HCT116 (cell line): Measurements from ENCODE around the gene CNKSR3. TPM values are rescaled to one million over a fixed set of nuclear protein-coding genes. Genes with fewer than 3 reads are reported as not detected.

ENCODE experiments used
- ATAC-seq: fragments of 200-7000 bp; cut with Tn5 transposase; 2 replicates; pipeline ENCODE4 v1.9.1; 2020; ENCODE audit warnings: mild to moderate bottlenecking, moderate library complexity
- BruUV-seq: library from RNA; stranded (reverse); fragments of 400-500 nt; replicated peaks from 2 replicates; lab custom pipeline; 2021; lab: Mats Ljungman, UMichigan
- CTCF ChIA-PET: fragments of 300-600 bp; sonication (Branson Sonifier 250); formaldehyde crosslinking; loops from one replicate; lab custom pipeline; 2021; ENCODE audit warnings: antibody characterized with exemption; lab: Charles Lee
- POLR2A ChIA-PET: fragments of 300-600, 350-600 bp; sonication (Branson Sonifier 250); formaldehyde crosslinking; loops from one replicate; lab custom pipeline; 2021; ENCODE audit warnings: antibody characterized with exemption; lab: Charles Lee
- RAD21 ChIA-PET, 2 experiments: fragments of 300-600 bp; sonication (Branson Sonifier 250); formaldehyde crosslinking; loops; one replicate each; lab custom pipeline; 2023; ENCODE audit warnings: low total read pairs in 2 of 2; ENCODE audit not compliant: uncharacterized antibody in 2 of 2, unreplicated experiment in 2 of 2, low non-redundant PET in 1 of 2; lab: Charles Lee
- DNase-seq: peaks from one replicate; pipeline ENCODE4 v3.0.0-alpha.2; 2010; ENCODE audit warnings: low read depth, low spot score
- H2AFZ ChIP-seq: fragments of 200-600 bp; shearing (Covaris generic), sonication (generic); 2 replicates; pipeline ENCODE4 v1.6.1; 2017; ENCODE audit warnings: low read depth, mixed run types, mixed read lengths, antibody characterized with exemption, low read length; ENCODE audit not compliant: poor library complexity, severe bottlenecking
- H3K27ac ChIP-seq: 2 replicates; pipeline ENCODE4 v1.5.1; 2012; ENCODE audit warnings: low read depth, low read length
- H3K27me3 ChIP-seq: fragments of 200-600 bp; sonication (generic); 2 replicates; pipeline ENCODE4 v1.6.1; 2016; ENCODE audit warnings: mixed run types, low read length, mixed read lengths; ENCODE audit not compliant: insufficient read depth
- H3K36me3 ChIP-seq, 2 experiments: fragments of 200-500 bp in 1 of 2; fragments of 200-600 bp in 1 of 2; sonication (Bioruptor generic) in 1 of 2; sonication (generic) in 1 of 2; 2 replicates each; pipeline versions ENCODE4 v1.5.1 to v1.6.1; 2014 to 2016; ENCODE audit warnings: low read length in 2 of 2, inconsistent platforms in 1 of 2, mixed read lengths in 1 of 2, mixed run types in 1 of 2; ENCODE audit not compliant: insufficient read depth in 2 of 2, control insufficient read depth in 1 of 2
- H3K4me1 ChIP-seq, 2 experiments: fragments of 200-600 bp in 1 of 2; sonication (generic) in 1 of 2; 2 replicates each; pipeline versions ENCODE4 v1.5.1 to v1.6.1; 2012 to 2017; ENCODE audit warnings: low read length in 2 of 2, inconsistent platforms in 1 of 2, mild to moderate bottlenecking in 1 of 2, mixed read lengths in 1 of 2, mixed run types in 1 of 2, moderate library complexity in 1 of 2; ENCODE audit not compliant: insufficient read depth in 2 of 2, control insufficient read depth in 1 of 2
- H3K4me2 ChIP-seq: fragments of 200-600 bp; sonication (generic); 2 replicates; pipeline ENCODE4 v1.6.1; 2017; ENCODE audit warnings: mixed run types, low read length, mixed read lengths
- H3K4me3 ChIP-seq, 2 experiments: fragments of 200-600 bp in 1 of 2; sonication (generic) in 1 of 2; replicated peaks in 1 of 2; 2 replicates each; pipeline ENCODE4 v1.5.1; 2011 to 2016; ENCODE audit warnings: low read length in 2 of 2, control low read depth in 1 of 2, low read depth in 1 of 2, mild to moderate bottlenecking in 1 of 2, mixed read lengths in 1 of 2, mixed run types in 1 of 2
- H3K79me2 ChIP-seq: fragments of 200-600 bp; sonication (generic); 2 replicates; pipeline ENCODE4 v1.6.1; 2017; ENCODE audit warnings: mild to moderate bottlenecking, mixed run types, low read length, moderate library complexity, mixed read lengths; ENCODE audit not compliant: insufficient read depth
- H3K9ac ChIP-seq: fragments of 200-600 bp; sonication (generic); 2 replicates; pipeline ENCODE4 v1.6.1; 2016; ENCODE audit warnings: low read length, mixed read lengths
- H3K9me2 ChIP-seq: fragments of 200-600 bp; sonication (generic), shearing (Covaris generic); 2 replicates; pipeline ENCODE4 v1.6.1; 2017; ENCODE audit warnings: mixed run types, mild to moderate bottlenecking, moderate library complexity; ENCODE audit not compliant: insufficient read depth
- H3K9me3 ChIP-seq, 2 experiments: fragments of 200-500 bp in 1 of 2; fragments of 200-600 bp in 1 of 2; sonication (Bioruptor generic) in 1 of 2; sonication (generic) in 1 of 2; 2 replicates each; pipeline ENCODE4 v1.6.1; 2014 to 2017; ENCODE audit warnings: low read length in 2 of 2, mixed read lengths in 2 of 2, inconsistent platforms in 1 of 2, low read depth in 1 of 2, mild to moderate bottlenecking in 1 of 2, mixed run types in 1 of 2, moderate library complexity in 1 of 2; ENCODE audit not compliant: control insufficient read depth in 1 of 2, insufficient read depth in 1 of 2
- H4K20me1 ChIP-seq: fragments of 200-600 bp; sonication (generic), shearing (Covaris generic); 2 replicates; pipeline ENCODE4 v1.6.1; 2017; ENCODE audit warnings: mixed run types, mild to moderate bottlenecking, moderate library complexity; ENCODE audit not compliant: insufficient read depth
- CBX3 ChIP-seq: IDR thresholded peaks from 2 replicates; pipeline ENCODE4 v1.6.1; 2012; ENCODE audit warnings: low read depth
- EZH2phosphoT487 ChIP-seq: fragments of 200-600 bp; IDR thresholded peaks from 2 replicates; pipeline ENCODE4 v1.6.1; 2018; ENCODE audit warnings: antibody characterized with exemption, borderline replicate concordance
- FOSL1 ChIP-seq: IDR thresholded peaks from 2 replicates; pipeline ENCODE4 v1.6.1; 2012; ENCODE audit warnings: low read depth
- SP1 ChIP-seq: IDR thresholded peaks from 2 replicates; pipeline ENCODE4 v1.6.1; 2012; ENCODE audit warnings: low read depth
- ZNF274 ChIP-seq: fragments of 200-500 bp; sonication (Bioruptor generic); IDR thresholded peaks from 2 replicates; pipeline ENCODE4 v1.6.1; 2014; ENCODE audit warnings: mild to moderate bottlenecking, low read depth, low read length, inconsistent platforms
- intact Hi-C: fragments of 100-400 bp; cut with micrococcal nuclease; formaldehyde crosslinking; loops from 2 replicates; pipeline ENCODE4 v1.10.0; 2022
- total RNA-seq: library from RNA; stranded (reverse); gene quantifications from one replicate; pipeline ENCODE4 v1.2.1, GENCODE V29; 2021; ENCODE audit not compliant: unreplicated experiment
- TF ChIP-seq, protein P1 (sequence below): IDR thresholded peaks from 2 replicates; pipeline ENCODE4 v1.6.1; 2012
- TF ChIP-seq, protein P2 (sequence below): IDR thresholded peaks from 2 replicates; pipeline ENCODE4 v1.6.1; 2011; ENCODE audit warnings: mild to moderate bottlenecking, low read length, moderate library complexity; ENCODE audit not compliant: insufficient replicate concordance; ENCODE audit errors: extremely low read depth
- TF ChIP-seq, protein P3 (sequence below): IDR thresholded peaks from 2 replicates; pipeline ENCODE4 v1.6.1; 2012; ENCODE audit warnings: low read depth

CNKSR3 gene
- total RNA-seq, 1 experiment from 2014 or later = 15.4 TPM

DNA sequence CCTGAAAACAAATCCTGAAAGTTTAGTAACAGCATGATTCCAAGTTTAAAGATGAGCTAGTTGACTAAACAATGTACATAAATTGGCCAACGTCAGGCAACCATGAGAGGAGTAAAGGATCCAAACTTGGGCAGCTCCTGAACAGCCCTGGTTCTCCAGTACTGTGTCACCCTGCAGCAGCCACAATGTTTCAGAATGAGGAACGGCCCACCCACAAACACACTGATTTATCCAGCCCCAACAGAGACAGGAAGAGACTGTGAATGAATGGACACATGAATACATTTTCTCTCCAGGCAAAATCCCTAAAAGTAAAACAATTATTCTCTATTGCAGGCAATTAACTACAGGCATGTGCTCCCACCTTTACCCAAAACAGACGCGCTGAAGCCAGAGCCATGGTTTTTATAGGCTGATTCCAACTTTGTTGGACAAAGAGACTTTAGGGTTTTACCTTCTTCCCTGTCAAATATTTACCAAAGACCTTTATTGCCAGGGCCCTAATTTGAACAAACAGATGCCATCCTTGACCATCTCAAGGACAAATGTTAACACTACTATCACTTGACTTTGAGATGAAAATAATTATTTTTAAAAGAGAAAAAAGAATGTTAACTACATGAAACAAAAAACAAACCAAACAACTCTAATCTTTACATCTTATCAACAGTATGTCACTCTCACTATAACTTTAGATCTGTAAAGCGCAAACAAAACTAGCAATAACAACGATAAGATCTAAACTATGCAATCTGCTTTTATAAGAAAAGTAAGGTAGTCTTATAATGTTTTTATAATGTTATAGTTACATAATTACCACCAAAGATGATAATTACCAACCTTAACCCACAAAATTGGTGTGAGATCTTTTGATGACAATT is 22.9 kb downstream of the CNKSR3 start:
- Histone ChIP-seq H3K4me2 (peak overlapping the region; percentile 43; the same call in 1 of the 2 replicates), H3K9me3 (no peaks in the 10 kb centered on the region)
- CTCF ChIA-PET = no interaction called here
- TF ChIP-seq ZNF274 (no peak), EZH2phosphoT487 (no peak), SP1 (no peak), FOSL1 (no peak), CBX3 (no peak)
- TF ChIP-seq, protein P1, sequence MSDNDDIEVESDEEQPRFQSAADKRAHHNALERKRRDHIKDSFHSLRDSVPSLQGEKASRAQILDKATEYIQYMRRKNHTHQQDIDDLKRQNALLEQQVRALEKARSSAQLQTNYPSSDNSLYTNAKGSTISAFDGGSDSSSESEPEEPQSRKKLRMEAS = no peak
- TF ChIP-seq, protein P2, sequence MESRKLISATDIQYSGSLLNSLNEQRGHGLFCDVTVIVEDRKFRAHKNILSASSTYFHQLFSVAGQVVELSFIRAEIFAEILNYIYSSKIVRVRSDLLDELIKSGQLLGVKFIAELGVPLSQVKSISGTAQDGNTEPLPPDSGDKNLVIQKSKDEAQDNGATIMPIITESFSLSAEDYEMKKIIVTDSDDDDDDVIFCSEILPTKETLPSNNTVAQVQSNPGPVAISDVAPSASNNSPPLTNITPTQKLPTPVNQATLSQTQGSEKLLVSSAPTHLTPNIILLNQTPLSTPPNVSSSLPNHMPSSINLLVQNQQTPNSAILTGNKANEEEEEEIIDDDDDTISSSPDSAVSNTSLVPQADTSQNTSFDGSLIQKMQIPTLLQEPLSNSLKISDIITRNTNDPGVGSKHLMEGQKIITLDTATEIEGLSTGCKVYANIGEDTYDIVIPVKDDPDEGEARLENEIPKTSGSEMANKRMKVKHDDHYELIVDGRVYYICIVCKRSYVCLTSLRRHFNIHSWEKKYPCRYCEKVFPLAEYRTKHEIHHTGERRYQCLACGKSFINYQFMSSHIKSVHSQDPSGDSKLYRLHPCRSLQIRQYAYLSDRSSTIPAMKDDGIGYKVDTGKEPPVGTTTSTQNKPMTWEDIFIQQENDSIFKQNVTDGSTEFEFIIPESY = no peak
- TF ChIP-seq, protein P3, sequence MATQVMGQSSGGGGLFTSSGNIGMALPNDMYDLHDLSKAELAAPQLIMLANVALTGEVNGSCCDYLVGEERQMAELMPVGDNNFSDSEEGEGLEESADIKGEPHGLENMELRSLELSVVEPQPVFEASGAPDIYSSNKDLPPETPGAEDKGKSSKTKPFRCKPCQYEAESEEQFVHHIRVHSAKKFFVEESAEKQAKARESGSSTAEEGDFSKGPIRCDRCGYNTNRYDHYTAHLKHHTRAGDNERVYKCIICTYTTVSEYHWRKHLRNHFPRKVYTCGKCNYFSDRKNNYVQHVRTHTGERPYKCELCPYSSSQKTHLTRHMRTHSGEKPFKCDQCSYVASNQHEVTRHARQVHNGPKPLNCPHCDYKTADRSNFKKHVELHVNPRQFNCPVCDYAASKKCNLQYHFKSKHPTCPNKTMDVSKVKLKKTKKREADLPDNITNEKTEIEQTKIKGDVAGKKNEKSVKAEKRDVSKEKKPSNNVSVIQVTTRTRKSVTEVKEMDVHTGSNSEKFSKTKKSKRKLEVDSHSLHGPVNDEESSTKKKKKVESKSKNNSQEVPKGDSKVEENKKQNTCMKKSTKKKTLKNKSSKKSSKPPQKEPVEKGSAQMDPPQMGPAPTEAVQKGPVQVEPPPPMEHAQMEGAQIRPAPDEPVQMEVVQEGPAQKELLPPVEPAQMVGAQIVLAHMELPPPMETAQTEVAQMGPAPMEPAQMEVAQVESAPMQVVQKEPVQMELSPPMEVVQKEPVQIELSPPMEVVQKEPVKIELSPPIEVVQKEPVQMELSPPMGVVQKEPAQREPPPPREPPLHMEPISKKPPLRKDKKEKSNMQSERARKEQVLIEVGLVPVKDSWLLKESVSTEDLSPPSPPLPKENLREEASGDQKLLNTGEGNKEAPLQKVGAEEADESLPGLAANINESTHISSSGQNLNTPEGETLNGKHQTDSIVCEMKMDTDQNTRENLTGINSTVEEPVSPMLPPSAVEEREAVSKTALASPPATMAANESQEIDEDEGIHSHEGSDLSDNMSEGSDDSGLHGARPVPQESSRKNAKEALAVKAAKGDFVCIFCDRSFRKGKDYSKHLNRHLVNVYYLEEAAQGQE = no peak
- TF ChIP-seq, all 23 proteins: peak for 0
- H3K4me3 ChIP-seq = no peak overlapping the region
- DNase-seq (no peak), ATAC-seq (no peak)
- POLR2A ChIA-PET = no interaction called here
- BruUV-seq = no TSS peak
- no peaks in the 10 kb centered on the region for H3K36me3 ChIP-seq
- no peaks in the 10 kb centered on the region for H3K27me3 ChIP-seq
- RAD21 ChIA-PET = no interaction called here
- intact Hi-C loops = no loop called here
- no peak overlapping the region for H3K9ac ChIP-seq
- no peak overlapping the region for H2AFZ ChIP-seq
- H3K79me2 ChIP-seq = peaks cover 18% of the 10 kb centered on the region
- H3K4me1 ChIP-seq = peaks cover 17 to 29% of the 10 kb centered on the region in 2 experiments
- no peaks in the 10 kb centered on the region for H4K20me1 ChIP-seq
- H3K27ac ChIP-seq = no peak overlapping the region
- H3K9me2 ChIP-seq = no peaks in the 10 kb centered on the region
